ENCODE data around the gene NEGR1.

The NEGR1 gene

DNA sequence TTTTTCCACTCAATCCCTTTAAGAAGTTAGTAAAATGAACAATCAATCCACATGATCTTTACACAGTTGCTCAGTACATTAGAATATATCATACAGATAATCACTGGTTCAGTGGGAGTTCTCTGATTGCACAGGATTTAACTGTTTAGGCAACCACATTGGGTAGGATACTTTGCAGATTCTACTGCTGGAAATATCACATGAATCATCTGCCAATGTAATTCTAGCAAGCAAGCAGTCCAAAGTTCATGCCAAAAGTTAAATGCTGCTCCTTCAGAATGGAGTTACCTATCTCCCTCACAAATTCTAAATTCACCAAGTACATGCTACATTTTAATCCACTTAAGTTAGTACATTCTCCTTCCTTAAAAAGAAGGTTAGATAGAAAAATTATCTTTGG, 52.4 kb downstream of the NEGR1 start:
- DNase-seq: no peak

- no peak for DNase-seq
Measured at GRCh38 chr1:72227667-72228066, 54.7 kb downstream of the NEGR1 start.

- no peak for DNase-seq
Measured at GRCh38 chr1:72224506-72224905, 57.8 kb downstream of the NEGR1 start.

- no peak for DNase-seq
Measured at GRCh38 chr1:72221811-72222210, 60.5 kb downstream of the NEGR1 start.

- no peak for DNase-seq
Measured at GRCh38 chr1:72218141-72218739, 64.1 kb downstream of the NEGR1 start.

DNA sequence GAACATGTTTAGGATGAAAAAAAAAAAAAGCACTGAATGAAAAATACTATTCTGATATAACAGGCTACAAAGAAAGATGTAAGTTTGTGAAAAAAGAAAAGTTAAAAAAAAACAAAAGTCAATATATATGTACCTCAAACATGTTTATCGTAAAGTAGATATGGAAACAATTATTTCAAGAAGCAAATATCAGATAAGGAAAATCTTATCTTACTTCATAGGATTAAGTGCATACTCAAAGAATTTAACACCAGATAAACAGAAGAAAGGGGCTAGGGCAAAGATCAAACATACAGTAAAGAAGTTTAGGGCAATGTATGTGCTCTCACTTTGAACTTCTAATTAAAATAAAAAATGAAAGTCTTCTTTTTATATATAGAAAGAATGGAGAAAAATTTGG, 75.3 kb downstream of the NEGR1 start:
- no peak for DNase-seq

DNA sequence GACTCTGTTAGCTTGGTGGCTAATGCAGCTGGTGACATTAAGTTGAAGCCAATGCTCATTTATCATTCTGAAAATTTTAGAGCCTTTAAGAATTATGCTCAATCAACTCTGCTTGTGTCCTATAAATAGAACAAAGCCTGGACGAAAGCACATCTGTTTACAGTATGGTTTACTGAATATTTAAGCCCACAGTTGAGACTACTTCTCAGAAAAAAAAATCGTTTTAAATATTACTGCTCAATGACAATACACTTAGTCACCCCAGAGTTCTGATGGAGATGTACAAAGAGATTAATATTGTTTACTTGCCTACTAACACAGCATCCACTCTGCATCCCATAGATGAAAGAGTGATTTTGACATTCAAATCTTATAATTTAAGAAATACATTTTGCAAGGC, 79.6 kb downstream of the NEGR1 start:
- DNase-seq: no peak

DNA sequence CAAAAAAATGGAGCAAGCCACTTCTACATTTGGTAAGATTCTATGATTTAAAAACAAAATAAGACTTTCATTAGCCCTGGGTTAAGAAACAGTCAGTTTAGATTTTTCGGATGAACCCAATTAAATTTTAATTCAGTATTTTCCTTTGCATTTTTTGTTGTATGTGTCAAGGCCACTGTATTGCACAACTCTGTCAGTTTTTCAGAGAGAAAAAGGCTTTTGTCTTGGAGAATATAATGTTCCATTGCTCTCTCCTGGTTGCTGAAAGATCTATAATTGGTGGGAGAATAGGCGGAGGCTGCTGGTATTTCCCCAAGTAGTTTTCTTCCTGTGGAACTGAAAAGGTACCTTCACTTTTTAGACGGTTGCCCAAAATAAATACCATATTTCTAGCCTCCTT, 84.6 kb downstream of the NEGR1 start:
- no peak for DNase-seq

DNA sequence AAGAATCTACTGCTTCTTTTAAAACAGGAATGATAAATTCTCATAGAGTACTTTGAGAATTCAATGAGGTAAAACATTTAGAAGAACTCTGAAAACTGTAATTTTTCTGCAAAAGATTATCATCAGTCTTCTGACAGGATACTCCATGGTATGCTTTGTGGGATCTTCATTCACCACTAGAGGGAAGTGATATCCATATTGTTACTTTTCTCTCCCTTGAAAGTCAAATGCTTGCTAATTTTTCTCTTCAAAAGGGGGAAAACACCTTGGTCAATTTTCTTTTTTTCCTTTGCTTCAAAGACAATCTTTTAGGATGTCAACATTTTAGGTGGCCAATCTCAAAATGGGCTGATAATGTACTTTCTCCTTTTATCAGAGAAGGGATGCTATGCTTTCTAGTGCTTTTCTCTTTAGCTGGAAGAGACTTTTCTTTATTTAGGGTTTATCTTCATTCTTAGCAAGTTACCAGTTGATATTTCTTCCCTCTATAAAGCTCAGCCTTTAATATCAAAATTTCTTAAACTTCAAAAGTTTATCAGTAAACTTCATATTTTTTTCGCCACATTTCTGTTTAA, 95.5 kb downstream of the NEGR1 start:
- DNase-seq: no peak

DNA sequence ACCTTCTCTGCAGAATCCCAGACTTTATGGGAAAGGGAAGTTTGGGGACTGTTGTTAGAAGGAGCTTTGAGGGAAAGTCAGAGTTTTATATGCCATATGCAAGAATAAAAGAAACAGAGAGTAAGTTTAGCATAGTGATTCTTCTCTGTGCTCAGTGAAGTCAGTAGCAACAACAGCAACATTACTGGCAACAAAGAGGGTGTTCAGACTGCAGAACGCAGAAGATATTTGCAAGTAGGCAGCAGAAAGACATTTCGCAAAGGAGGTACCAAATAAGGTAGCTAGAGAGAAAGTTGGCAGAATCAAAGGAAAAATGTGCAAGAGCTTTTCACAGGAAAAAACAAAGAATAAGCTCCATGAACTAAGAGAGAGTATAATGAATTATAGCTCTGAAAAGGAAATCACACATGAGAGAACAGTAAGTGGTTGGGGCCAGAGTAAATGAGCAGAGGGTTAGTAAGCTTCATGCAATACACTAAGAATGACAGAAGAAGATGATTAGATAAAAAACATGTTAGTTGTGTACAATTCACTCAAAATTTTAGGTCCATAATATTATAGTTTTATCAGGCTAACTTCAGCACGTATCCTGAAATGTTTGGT, 98.1 kb downstream of the NEGR1 start:
- DNase-seq: no peak

- DNase-seq: no peak
Measured at GRCh38 chr1:72182859-72183258, 99.5 kb downstream of the NEGR1 start.

- no peak for DNase-seq
Measured at GRCh38 chr1:72178266-72178665, 104.1 kb downstream of the NEGR1 start.

- DNase-seq: no peak
Measured at GRCh38 chr1:72177711-72178110, 104.6 kb downstream of the NEGR1 start.

DNA sequence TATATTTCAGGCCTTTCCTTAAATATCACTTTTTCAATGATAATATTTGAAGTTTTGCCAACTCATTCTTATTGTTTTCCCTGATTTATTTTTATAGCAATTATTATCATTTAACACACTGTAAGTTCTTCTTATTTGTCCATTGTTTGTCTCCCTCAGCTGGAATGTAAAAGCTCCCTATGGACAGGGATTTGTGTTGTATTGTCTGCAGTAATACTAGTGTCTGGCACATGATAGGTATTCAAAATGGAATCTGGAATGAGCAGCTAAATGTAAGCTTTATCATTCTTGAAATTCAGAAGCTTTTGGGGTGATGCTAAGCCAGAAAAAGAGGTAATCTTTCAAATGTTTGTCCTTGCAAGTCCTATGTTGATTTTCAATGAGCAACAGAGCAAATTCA, 112.1 kb downstream of the NEGR1 start:
- DNase-seq: no peak

- no peak for DNase-seq
Measured at GRCh38 chr1:72166426-72166825, 115.9 kb downstream of the NEGR1 start.

DNA sequence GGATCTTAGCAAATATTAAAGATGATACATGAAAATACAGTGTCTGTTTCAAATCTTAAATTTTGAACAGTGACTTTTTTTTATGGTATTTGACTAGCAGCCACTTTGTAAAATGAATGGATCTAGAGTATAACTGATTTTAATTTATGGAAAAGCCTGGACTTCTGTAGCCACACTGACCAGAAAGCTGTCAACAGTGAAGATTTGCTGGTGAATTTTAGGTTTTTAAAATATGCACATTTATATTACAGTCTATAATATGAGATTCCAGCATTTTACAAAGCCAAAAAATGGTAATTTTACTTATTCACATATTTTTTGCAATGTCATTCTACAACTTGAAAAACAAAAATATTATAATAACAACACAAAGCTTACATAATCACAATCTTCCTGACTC, 131.8 kb downstream of the NEGR1 start:
- DNase-seq: no peak

DNA sequence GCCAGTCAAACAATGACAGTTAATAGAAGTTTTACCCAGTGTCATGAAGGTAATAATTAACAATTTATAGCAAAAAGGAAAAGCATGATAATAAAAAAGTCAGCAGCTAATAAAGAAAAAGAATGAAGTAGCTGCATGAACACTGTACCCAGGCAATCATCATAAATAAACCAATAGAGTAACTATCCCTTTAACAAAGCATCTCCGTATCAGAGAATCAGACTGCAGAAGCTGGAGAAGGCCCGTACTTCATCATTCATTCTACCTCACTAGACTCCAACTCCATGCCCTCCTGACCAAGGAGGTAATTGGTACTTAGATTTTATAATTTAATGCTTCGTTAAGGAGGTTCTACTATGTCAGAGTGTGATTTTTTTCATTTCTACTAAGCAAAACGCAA, 140.5 kb downstream of the NEGR1 start:
- DNase-seq: no peak

- DNase-seq: no peak
Measured at GRCh38 chr1:72140222-72140621, 142.1 kb downstream of the NEGR1 start.

- DNase-seq: no peak
Measured at GRCh38 chr1:72137656-72138055, 144.7 kb downstream of the NEGR1 start.

DNA sequence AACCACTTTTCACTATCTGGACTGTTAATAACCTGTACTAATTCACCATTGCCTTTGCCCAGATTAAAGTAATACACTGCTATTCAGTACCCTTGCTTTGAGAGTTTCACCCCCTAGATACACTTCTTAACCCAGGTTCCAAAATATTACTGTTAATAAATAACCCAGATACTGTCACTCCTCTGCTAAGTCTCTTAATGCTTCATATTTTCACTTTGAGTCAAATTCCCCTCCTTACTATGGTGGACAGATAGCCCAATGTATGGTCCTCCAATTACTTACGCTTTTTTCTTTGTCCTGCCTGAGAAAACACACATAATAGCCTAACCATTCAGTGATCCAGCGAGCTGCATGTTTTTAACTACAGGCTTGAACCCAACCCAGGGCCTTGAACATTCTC, 152.5 kb downstream of the NEGR1 start:
- no peak for DNase-seq

DNA sequence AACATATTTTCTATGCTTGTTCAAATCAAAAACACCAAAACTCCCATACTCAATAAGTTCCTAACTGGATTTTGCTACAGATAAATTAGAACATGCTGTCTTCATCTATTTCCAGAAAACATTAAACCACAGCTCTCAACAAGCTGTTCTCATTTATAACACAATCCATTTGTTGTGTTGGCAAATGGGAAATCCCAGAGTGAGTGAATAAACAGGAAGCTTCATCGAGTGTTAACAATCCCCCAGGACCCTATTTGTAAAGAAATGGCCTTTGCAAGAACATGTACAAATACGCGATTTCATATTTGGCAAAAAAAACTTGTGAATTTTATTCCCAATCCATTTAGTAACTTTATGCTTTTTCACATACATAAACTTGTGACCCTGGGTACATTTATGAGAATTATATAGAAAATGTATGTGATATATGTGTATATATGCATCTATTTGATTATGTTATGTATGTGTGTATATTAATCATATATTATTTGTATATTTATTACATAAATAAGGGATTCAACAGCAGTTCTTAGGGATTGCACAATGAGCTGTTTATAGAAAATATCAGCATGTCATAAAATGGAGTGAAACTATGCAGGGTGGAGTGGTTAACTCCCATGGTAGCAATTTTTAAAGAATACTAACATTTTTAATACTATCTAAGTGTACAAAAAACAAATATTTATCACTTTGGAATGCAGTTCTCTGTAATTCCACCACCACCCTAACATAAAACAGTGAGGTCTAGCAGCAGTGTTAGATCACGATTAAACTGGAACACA, 160.0 kb downstream of the NEGR1 start:
- DNase-seq: no peak

GRCh38 chr1:72119491-72119890, 162.8 kb downstream of the NEGR1 start:
- DNase-seq: no peak

DNA sequence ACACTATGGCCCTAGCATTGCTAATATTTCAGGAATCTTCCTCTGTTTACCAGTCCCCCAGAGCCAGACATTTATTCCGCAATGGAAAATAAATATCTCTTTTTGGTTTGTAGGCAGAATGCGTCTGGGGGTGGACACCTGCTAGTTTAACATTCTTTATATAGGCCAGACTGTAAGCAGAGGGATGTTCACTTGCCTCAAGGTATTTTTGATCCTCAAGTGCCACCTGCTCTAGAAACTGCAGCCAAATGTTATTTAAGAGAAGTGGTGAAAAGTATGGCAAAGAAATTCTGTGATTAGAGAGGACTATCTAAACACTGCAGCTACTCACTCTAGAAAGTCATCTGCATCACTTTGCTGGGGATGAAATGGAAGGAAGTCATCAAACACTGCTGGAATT, 164.7 kb downstream of the NEGR1 start:
- DNase-seq: no peak

DNA sequence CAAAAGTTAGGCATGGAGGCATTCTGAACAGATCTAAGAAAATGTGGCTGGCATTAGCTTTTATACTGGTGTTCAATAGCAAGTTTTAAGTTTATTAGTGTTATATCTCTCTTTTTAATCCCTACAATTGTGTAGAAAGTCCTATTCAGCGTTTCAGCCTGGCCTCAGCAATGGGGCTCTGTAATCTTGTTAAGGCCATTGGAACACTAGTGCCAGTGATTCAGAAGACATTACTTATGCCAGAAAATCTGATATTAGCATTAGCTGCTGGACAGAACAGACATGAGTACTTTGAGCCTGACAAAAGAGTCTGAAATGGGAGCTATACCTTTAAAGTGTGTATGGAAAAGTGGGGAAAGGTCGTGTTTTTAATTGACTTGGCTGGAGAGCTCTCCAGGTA, 167.0 kb downstream of the NEGR1 start:
- DNase-seq: no peak
